DOHH2 (cell line): ENCODE measurements around the gene SLC8A1.
A peak's percentile ranks its signal among the peaks of the same experiment; 100 is the strongest.

Source experiments
- H3F3A ChIP-seq: fragments of 200-600 bp; sonication (generic), shearing (Covaris generic); 2 replicates; pipeline ENCODE4 v1.6.0; 2016; ENCODE audit warnings: antibody characterized with exemption, mild to moderate bottlenecking; ENCODE audit not compliant: control insufficient read depth, insufficient read depth
- H3K27ac ChIP-seq: fragments of 200-600 bp; sonication (generic); 2 replicates; pipeline ENCODE4 v1.5.1; 2014; ENCODE audit warnings: low read depth, mild to moderate bottlenecking, low read length, moderate library complexity
- H3K27me3 ChIP-seq: fragments of 200-600 bp; sonication (generic); 2 replicates; pipeline ENCODE4 v1.6.1; 2014; ENCODE audit warnings: mild to moderate bottlenecking, low read length, mixed read lengths; ENCODE audit not compliant: control insufficient read depth
- H3K36me3 ChIP-seq: fragments of 200-600 bp; sonication (generic); 2 replicates; pipeline ENCODE4 v1.6.1; 2014; ENCODE audit warnings: mild to moderate bottlenecking, low read length, moderate library complexity, mixed read lengths; ENCODE audit not compliant: control insufficient read depth
- H3K4me1 ChIP-seq: fragments of 200-600 bp; sonication (generic); 2 replicates; pipeline ENCODE4 v1.6.1; 2014; ENCODE audit warnings: mild to moderate bottlenecking, low read length, mixed read lengths; ENCODE audit not compliant: control insufficient read depth
- H3K4me2 ChIP-seq: fragments of 200-600 bp; sonication (generic); 2 replicates; pipeline ENCODE4 v1.6.0; 2014; ENCODE audit warnings: mild to moderate bottlenecking, low read length, moderate library complexity
- H3K4me3 ChIP-seq: fragments of 200-600 bp; sonication (generic); 2 replicates; pipeline ENCODE4 v1.5.1; 2014; ENCODE audit warnings: mild to moderate bottlenecking, low read length, mixed read lengths
- H3K79me2 ChIP-seq: fragments of 200-600 bp; sonication (generic); 2 replicates; pipeline ENCODE4 v1.6.1; 2014; ENCODE audit warnings: mild to moderate bottlenecking, low read length, mixed read lengths; ENCODE audit not compliant: control insufficient read depth
- H3K9me2 ChIP-seq: fragments of 200-600 bp; sonication (generic); replicated peaks from 2 replicates; pipeline ENCODE4 v1.6.1; 2014; ENCODE audit warnings: mild to moderate bottlenecking, low read length, mixed read lengths; ENCODE audit not compliant: control insufficient read depth
- H3K9me3 ChIP-seq: fragments of 200-600 bp; sonication (generic); 2 replicates; pipeline ENCODE4 v1.6.1; 2014; ENCODE audit warnings: antibody characterized with exemption, low read length, mixed read lengths; ENCODE audit not compliant: control insufficient read depth, insufficient read depth
- H4K20me1 ChIP-seq: fragments of 200-600 bp; sonication (generic); 2 replicates; pipeline ENCODE4 v1.6.0; 2014; ENCODE audit warnings: low read depth, mild to moderate bottlenecking, antibody characterized with exemption, low read length, moderate library complexity; ENCODE audit not compliant: control insufficient read depth, insufficient read depth
- EZH2phosphoT487 ChIP-seq: fragments of 200-600 bp; sonication (generic); IDR thresholded peaks from 2 replicates; pipeline ENCODE4 v1.6.1; 2017; ENCODE audit warnings: borderline replicate concordance, mild to moderate bottlenecking, antibody characterized with exemption, low read length, moderate library complexity, mixed read lengths
- TF ChIP-seq, protein P1 (sequence below): fragments of 200-600 bp; sonication (generic); IDR thresholded peaks from one replicate; pipeline ENCODE4 v1.5.1; 2014; ENCODE audit warnings: antibody characterized with exemption, mild to moderate bottlenecking, low read depth, low read length; ENCODE audit not compliant: poor library complexity, severe bottlenecking

Gene SLC8A1

GRCh38 chr2:40251137-40251536, 200.8 kb downstream of the SLC8A1 start:
- TF ChIP-seq EZH2phosphoT487, result no peak
- H3K79me2 ChIP-seq, result peaks cover 4% of the 10 kb centered on the region; the same call in 1 of the 2 replicates
- H3K27me3 ChIP-seq, result no peaks in the 10 kb centered on the region
- no peaks in the 10 kb centered on the region for H3K36me3 ChIP-seq
- peaks cover 59% of the 10 kb centered on the region for H3K4me1 ChIP-seq
- H3K4me3 ChIP-seq, result no peak overlapping the region
- no peak overlapping the region for H3K27ac ChIP-seq
- no peaks in the 10 kb centered on the region for H4K20me1 ChIP-seq
- no peaks in the 10 kb centered on the region for H3K9me2 ChIP-seq
- H3F3A ChIP-seq, result 0 out of 2 replicates have a peak, but pooled peaks cover 7% of the 10 kb centered on the region
- no peak overlapping the region for H3K4me2 ChIP-seq
- no peaks in the 10 kb centered on the region for H3K9me3 ChIP-seq

DNA sequence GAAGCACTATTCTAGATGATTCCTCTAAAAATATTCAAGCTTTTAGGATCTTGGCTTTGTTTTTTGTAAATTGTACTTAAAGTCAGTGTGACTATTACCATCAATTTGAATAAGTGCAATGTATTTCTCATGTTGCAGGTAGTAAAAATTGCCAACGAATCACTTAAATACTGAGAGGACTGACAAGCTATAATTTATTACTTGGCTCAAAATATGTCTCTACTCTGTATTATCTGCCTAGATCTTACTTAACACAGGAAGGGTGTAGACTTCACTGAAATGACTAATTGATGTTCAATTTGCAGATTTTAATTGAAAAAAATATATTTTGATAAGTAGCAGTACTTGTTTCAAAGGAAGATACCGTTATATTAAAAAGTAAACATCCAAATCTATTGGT, 202.3 kb downstream of the SLC8A1 start:
- TF ChIP-seq, protein P1, sequence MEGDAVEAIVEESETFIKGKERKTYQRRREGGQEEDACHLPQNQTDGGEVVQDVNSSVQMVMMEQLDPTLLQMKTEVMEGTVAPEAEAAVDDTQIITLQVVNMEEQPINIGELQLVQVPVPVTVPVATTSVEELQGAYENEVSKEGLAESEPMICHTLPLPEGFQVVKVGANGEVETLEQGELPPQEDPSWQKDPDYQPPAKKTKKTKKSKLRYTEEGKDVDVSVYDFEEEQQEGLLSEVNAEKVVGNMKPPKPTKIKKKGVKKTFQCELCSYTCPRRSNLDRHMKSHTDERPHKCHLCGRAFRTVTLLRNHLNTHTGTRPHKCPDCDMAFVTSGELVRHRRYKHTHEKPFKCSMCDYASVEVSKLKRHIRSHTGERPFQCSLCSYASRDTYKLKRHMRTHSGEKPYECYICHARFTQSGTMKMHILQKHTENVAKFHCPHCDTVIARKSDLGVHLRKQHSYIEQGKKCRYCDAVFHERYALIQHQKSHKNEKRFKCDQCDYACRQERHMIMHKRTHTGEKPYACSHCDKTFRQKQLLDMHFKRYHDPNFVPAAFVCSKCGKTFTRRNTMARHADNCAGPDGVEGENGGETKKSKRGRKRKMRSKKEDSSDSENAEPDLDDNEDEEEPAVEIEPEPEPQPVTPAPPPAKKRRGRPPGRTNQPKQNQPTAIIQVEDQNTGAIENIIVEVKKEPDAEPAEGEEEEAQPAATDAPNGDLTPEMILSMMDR, result no peak
- TF ChIP-seq EZH2phosphoT487, result no peak
- Histone ChIP-seq H3K79me2 (no peaks in the 10 kb centered on the region; the same call in 1 of the 2 replicates), H3K27me3 (no peaks in the 10 kb centered on the region), H3F3A (no peaks in the 10 kb centered on the region; the same call in 1 of the 2 replicates), H4K20me1 (no peaks in the 10 kb centered on the region), H3K4me3 (no peak overlapping the region), H3K27ac (no peak overlapping the region), H3K36me3 (no peaks in the 10 kb centered on the region), H3K4me2 (peak overlapping the region; percentile 11; the same call in 1 of the 2 replicates), H3K9me3 (no peaks in the 10 kb centered on the region), H3K9me2 (no peaks in the 10 kb centered on the region), H3K4me1 (peaks cover 64% of the 10 kb centered on the region)

DNA sequence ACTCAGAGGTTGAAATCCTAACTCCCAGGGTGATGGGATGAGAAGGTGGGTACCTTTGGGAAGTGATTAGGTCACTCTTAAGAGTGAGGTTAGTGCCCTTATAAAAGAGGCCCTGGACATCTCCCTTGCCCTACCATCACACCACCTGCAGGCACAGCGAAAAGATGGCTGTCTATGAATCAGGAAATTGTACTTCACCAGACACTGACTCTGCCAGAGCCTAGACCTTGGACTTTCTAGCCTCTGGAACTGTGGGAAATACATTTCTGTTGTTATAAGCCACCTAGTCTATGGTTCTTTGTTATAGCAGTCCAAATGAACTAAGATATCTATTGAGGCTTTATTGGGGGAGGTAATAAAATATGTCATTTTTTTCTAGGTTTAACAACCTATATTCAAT, 203.6 kb downstream of the SLC8A1 start:
- no peaks in the 10 kb centered on the region for H3K36me3 ChIP-seq
- peaks cover 4% of the 10 kb centered on the region; the same call in 1 of the 2 replicates for H3K79me2 ChIP-seq
- H4K20me1 ChIP-seq, result no peaks in the 10 kb centered on the region
- TF ChIP-seq EZH2phosphoT487, result no peak
- TF ChIP-seq, protein P1, result no peak
- no peaks in the 10 kb centered on the region for H3K27me3 ChIP-seq
- H3K4me2 ChIP-seq, result no peak overlapping the region
- no peak overlapping the region for H3K4me3 ChIP-seq
- H3K9me3 ChIP-seq, result no peaks in the 10 kb centered on the region
- H3K27ac ChIP-seq, result no peak overlapping the region
- no peaks in the 10 kb centered on the region for H3K9me2 ChIP-seq
- H3F3A ChIP-seq, result no peaks in the 10 kb centered on the region; the same call in 1 of the 2 replicates
- peaks cover 75% of the 10 kb centered on the region for H3K4me1 ChIP-seq

GRCh38 chr2:40244675-40245074, 207.2 kb downstream of the SLC8A1 start:
- H3K9me2 ChIP-seq, result no peaks in the 10 kb centered on the region
- peaks cover 64% of the 10 kb centered on the region for H3K4me1 ChIP-seq
- H3K36me3 ChIP-seq, result no peaks in the 10 kb centered on the region
- no peaks in the 10 kb centered on the region; the same call in 1 of the 2 replicates for H3F3A ChIP-seq
- TF ChIP-seq EZH2phosphoT487, result no peak
- TF ChIP-seq, protein P1, result peak; percentile 86
- H3K27me3 ChIP-seq, result no peaks in the 10 kb centered on the region
- peaks cover 12% of the 10 kb centered on the region; the same call in 1 of the 2 replicates for H3K79me2 ChIP-seq
- no peaks in the 10 kb centered on the region for H3K9me3 ChIP-seq
- no peaks in the 10 kb centered on the region for H4K20me1 ChIP-seq
- peak overlapping the region; percentile 30 for H3K4me2 ChIP-seq
- H3K27ac ChIP-seq, result no peak overlapping the region
- 0 out of 2 replicates have a peak overlapping the region, but pooled peaks have one; percentile 2 for H3K4me3 ChIP-seq
